ENCODE measurements around the gene C13orf46.

DNA sequence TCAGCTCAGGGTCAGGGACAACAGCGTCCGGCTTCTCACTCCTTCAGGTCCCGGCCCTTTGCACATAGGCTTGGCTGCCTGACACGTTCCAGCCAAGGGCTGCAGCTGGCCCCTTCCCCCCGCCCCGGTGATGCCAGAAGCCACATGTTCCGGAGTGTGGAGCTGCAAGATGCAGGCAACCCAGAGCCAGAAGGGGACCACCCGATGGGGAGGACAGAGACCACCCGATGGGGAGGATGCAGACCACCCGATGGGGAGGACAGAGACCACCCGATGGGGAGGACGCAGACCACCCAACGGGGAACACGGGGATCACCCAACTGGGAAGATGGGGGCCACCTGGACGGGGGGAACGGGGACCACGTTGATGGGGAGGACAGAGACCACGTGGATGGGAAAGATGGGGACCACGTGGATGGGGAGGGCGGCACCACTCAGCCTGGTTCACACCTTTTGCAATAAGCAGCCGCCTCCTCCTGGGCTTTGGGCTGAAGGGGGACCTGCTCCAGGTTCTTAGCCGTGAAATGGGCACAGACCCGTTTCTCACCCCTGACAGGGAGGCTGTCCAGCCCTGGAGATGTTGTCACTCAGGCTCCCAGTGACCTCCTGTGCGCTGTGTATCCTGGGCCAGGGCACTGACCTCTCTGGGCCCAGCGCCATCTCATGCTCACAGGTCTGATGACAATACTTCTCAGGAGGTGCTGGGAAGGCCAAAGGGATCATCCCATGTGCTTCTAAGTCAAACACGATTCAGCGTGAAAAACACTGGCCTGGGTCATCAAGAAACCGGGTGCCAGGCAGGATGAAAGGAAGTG, 34.5 kb downstream of the C13orf46 start:
- no peak for TF ChIP-seq ZFX (IDR thresholded peaks at IDR 0.05; ENCODE audit: borderline replicate concordance)
- TF ChIP-seq, protein P1, sequence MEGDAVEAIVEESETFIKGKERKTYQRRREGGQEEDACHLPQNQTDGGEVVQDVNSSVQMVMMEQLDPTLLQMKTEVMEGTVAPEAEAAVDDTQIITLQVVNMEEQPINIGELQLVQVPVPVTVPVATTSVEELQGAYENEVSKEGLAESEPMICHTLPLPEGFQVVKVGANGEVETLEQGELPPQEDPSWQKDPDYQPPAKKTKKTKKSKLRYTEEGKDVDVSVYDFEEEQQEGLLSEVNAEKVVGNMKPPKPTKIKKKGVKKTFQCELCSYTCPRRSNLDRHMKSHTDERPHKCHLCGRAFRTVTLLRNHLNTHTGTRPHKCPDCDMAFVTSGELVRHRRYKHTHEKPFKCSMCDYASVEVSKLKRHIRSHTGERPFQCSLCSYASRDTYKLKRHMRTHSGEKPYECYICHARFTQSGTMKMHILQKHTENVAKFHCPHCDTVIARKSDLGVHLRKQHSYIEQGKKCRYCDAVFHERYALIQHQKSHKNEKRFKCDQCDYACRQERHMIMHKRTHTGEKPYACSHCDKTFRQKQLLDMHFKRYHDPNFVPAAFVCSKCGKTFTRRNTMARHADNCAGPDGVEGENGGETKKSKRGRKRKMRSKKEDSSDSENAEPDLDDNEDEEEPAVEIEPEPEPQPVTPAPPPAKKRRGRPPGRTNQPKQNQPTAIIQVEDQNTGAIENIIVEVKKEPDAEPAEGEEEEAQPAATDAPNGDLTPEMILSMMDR (IDR thresholded peaks at IDR 0.05) = no peak

Measured in 22Rv1 (cell line).